Ovary (tissue), 9 donors: ENCODE measurements around the gene CNRIP1. TPM values are rescaled to one million over a fixed set of nuclear protein-coding genes. Genes with fewer than 3 reads are reported as not detected.
A peak's percentile ranks its signal among the peaks of the same experiment; 100 is the strongest.

ENCODE experiments used
- DNase-seq, 5 donors: peaks; one replicate each; pipeline ENCODE4 v3.0.0-alpha.2; 2019 to 2020
- H3K27ac ChIP-seq, 2 donors: fragments of 200-600 bp; one replicate each; pipeline versions ENCODE4 v1.5.1 to v1.8.0; 2019 to 2022
- H3K27me3 ChIP-seq: fragments of 200-600 bp; one replicate; pipeline ENCODE4 v1.8.0; 2022
- H3K36me3 ChIP-seq: fragments of 200-600 bp; sonication (generic); one replicate; pipeline ENCODE4 v1.5.1; 2019
- H3K4me1 ChIP-seq: one replicate; pipeline ENCODE4 v1.8.1; 2013; ENCODE audit warnings: mild to moderate bottlenecking, moderate library complexity; ENCODE audit not compliant: insufficient read depth
- H3K4me3 ChIP-seq: fragments of 200-600 bp; sonication (generic); one replicate; pipeline ENCODE4 v1.5.1; 2017
- H3K9me3 ChIP-seq, 2 donors: fragments of 200-600 bp in 1 of 2; sonication (generic) in 1 of 2; one replicate each; pipeline versions ENCODE4 v1.5.1 to v1.8.1; 2013 to 2019; ENCODE audit warnings: mild to moderate bottlenecking in 1 of 2, moderate library complexity in 1 of 2
- EP300 ChIP-seq: sonication (generic); formaldehyde crosslinking; IDR thresholded peaks from one replicate; pipeline ENCODE4 v1.6.1; 2017; ENCODE audit warnings: antibody characterized with exemption
- POLR2A ChIP-seq: fragments of 450-650 bp; IDR thresholded peaks from one replicate; pipeline ENCODE4 v1.6.1; 2017; ENCODE audit warnings: antibody characterized with exemption, mild to moderate bottlenecking, moderate library complexity
- WGBS, 3 donors: extraction: QIAGEN DNeasy Blood & Tissue Kit in 1 of 3; methylation state at CpG; one replicate each; pipeline versions ENCODE4 v1.1.5 to v1.1.7; 2013 to 2017; 5-methylcytosine and 5-hydroxymethylcytosine counted together
- intact Hi-C, 4 donors: fragments of 100-400 bp; cut with DNase I; formaldehyde crosslinking; loops; one replicate each; pipeline versions ENCODE4 v1.11.0 to v1.15.1; 2022 to 2023
- polyA plus RNA-seq, 2 donors: library from polyadenylated mRNA; stranded (reverse); fragments of 200-250 nt in 1 of 2; fragments of 350-450 nt in 1 of 2; fragmentation: Illumina TruSeq in 1 of 2; extraction: RNeasy Lipid Tissue Mini Kit (QIAGEN cat#74804) in 1 of 2; gene quantifications; one replicate each; pipeline ENCODE4 v1.2.3, GENCODE V29; 2013 to 2014
- total RNA-seq, 7 donors: library from RNA; depleted of rRNA in 2 of 7; stranded (reverse); fragments of >200 nt in 2 of 7; fragmentation: NEBNext Ultra II Directional in 3 of 7; extraction: Animal tissue kit (Norgen Biotek cat#: 25700) in 3 of 7; gene quantifications; one replicate each; pipeline versions ENCODE4 v1.1.0 to v1.2.4, GENCODE V29; 2016 to 2023
- TF ChIP-seq, protein P1 (sequence below), 3 donors: fragments of 450-650 bp in 2 of 3; fragments of 200-600 bp in 1 of 3; IDR thresholded peaks; one replicate each; pipeline versions ENCODE4 v1.5.1 to v1.8.0; 2016 to 2022; ENCODE audit warnings: antibody characterized with exemption in 3 of 3, mild to moderate bottlenecking in 1 of 3
- donor health status: DM: no; HTN: no; CAD: no; lungs with moderate emphysema.
- donor health status: DM: no; HTN: no; CAD: no.
- donor health status: Bipolar disorder and iron deficiency.
- donor health status: DM: yes; HTN: yes; CAD: no.
- donor health status: DM: no; HTN: no; CAD: no.
- donor health status: DM: yes; HTN: yes; CAD: no.

Gene CNRIP1
- total and polyA plus RNA-seq, 9 donors: 29.8 to 95.5 (median 50.2) TPM

DNA sequence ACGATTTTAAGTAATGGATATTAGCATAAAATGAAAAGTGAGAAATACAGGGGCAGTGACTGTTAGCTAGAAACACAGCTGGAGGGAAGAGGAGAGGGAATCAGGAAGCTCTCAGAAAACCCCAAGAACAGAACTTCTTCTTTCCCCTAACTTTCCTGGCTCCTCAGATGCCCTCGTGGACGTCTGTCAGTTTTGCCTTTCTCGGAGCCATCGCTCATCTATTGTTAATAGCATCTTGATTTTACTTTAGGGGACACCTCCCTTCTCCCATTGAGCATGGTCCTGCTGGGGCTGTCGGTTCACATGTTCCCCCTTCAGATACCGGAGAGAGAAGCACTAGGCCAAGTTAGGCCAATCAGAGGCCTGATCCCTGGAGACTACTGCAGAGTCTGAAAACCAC lies 43.0 kb upstream of the CNRIP1 start:
- H3K27ac ChIP-seq: no peak overlapping the region
- intact Hi-C loops: loop anchor here in 3 of 4 donors (5.0 to 10.0 kb wide), 2 partner anchors 72 to 80 kb away; no protein-coding TSS in a partner anchor
- WGBS, 3 donors: 89 to 94% (median 90%) methylated on average over 7 of the region's 7 CpGs

DNA sequence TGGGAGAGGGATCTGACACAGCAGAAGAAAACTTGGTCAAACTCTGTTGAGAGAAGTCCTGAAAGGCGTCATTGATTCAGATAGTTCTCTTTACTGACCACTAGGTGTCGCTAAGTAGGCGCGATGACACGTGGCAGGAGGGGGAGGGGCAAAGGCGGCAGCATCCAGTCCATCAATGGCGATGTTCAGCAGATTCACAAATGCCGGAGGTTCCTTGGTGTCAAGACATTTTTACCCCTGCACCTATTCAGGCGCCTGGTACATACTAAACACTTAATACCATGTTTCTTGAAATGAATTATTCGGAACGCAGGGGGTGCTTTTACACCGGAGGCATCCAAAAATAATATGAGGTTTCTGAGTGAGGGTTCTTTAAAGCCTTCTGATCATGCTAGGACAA lies 42.3 kb upstream of the CNRIP1 start:
- TF ChIP-seq, protein P1, sequence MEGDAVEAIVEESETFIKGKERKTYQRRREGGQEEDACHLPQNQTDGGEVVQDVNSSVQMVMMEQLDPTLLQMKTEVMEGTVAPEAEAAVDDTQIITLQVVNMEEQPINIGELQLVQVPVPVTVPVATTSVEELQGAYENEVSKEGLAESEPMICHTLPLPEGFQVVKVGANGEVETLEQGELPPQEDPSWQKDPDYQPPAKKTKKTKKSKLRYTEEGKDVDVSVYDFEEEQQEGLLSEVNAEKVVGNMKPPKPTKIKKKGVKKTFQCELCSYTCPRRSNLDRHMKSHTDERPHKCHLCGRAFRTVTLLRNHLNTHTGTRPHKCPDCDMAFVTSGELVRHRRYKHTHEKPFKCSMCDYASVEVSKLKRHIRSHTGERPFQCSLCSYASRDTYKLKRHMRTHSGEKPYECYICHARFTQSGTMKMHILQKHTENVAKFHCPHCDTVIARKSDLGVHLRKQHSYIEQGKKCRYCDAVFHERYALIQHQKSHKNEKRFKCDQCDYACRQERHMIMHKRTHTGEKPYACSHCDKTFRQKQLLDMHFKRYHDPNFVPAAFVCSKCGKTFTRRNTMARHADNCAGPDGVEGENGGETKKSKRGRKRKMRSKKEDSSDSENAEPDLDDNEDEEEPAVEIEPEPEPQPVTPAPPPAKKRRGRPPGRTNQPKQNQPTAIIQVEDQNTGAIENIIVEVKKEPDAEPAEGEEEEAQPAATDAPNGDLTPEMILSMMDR (IDR thresholded peaks at IDR 0.05): peak in 2 of 3 donors; percentile 42 to 45
- TF ChIP-seq POLR2A: no peak
- Histone ChIP-seq H3K36me3 (no peaks in the 10 kb centered on the region), H3K27me3 (no peaks in the 10 kb centered on the region), H3K9me3 (no peaks in the 10 kb centered on the region), H3K4me3 (no peak overlapping the region), H3K4me1 (no peaks in the 10 kb centered on the region), H3K27ac (no peak overlapping the region)
- peak; percentile 46 to 79 (median 68) for DNase-seq
- intact Hi-C loops: loop anchor here in 3 of 4 donors (5.0 to 10.0 kb wide), 2 partner anchors 73 to 80 kb away; no protein-coding TSS in a partner anchor
- WGBS, 3 donors: 31 to 48% (median 34%) methylated on average over 12 of the region's 12 CpGs

More for the DNA sequence above, 43.0 kb upstream of the CNRIP1 start:
- Histone ChIP-seq H3K4me3 (no peak overlapping the region), H3K36me3 (no peaks in the 10 kb centered on the region), H3K27me3 (no peaks in the 10 kb centered on the region), H3K4me1 (no peaks in the 10 kb centered on the region), H3K9me3 (no peaks in the 10 kb centered on the region)
- no peak for TF ChIP-seq EP300
- TF ChIP-seq POLR2A: no peak
- TF ChIP-seq, protein P1 (IDR thresholded peaks at IDR 0.05): no peak
- DNase-seq: no peak

DNA sequence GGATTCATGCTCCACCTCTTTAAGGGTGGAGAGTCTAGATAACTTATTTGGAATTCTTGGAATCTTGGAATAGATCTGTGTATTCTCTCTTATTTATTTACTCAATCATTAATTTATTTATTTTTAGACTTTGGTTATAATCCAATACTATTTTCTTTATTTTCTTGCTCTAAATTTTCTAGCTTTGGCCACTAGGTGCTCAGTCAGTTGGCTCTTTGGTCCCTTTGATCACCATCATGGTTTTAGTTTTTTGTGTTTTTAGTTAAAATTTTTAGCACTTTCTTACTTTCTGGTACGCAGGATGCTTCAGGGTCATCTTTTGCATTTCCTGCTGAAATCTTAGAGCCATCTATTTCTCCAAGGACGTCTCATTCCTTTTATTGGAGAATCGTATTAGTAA lies 40.1 kb upstream of the CNRIP1 start:
- WGBS, 3 donors: 84 to 87% (median 85%) methylated on average over 3 of the region's 3 CpGs
- Histone ChIP-seq H3K36me3 (no peaks in the 10 kb centered on the region), H3K27me3 (no peaks in the 10 kb centered on the region), H3K9me3 (no peaks in the 10 kb centered on the region), H3K4me1 (no peaks in the 10 kb centered on the region), H3K27ac (no peak overlapping the region), H3K4me3 (no peak overlapping the region)
- no peak for DNase-seq
- TF ChIP-seq, protein P1 (IDR thresholded peaks at IDR 0.05): no peak
- TF ChIP-seq POLR2A (no peak), EP300 (no peak)
- intact Hi-C loops: loop anchor here in 3 of 4 donors (5.0 to 10.0 kb wide), 2 partner anchors 75 to 82 kb away; no protein-coding TSS in a partner anchor

DNA sequence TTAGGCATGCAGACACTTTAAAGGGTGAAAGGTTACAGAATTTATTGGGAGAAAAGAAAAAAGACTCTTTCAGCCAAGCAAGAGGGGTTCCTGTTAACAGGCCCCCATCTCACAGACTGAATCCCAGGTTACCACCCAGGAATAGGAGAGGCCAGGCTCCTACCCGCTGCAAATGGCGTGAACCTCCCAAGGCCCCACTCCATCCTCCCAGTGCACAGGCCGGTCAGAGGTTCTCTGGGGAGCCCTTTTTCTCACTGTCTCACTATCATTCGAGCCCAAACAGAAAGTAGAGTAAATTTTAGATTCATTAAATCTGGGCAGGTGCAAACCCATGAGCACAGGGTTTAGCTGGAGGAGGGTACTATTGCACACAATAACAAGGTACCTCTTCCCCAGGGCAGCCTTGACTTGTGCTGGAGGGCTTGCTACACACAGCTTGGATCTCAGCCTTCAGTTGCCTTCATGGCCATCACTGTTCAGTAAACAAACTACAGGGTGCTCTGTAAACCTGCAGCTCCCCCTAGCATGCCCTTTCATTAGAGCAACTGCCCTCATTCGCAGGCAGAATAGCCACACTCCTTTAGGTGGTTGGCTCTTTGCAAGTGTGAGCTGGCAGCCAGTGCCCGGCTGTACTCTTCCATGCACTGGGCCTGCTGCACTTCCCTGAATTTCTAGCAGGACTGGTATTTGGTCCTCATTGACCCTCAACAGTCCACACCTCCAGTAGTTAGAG lies 38.0 kb upstream of the CNRIP1 start:
- H3K4me3 ChIP-seq: no peak overlapping the region
- DNase-seq: peak in 1 of 5 donors; percentile 33
- H3K4me1 ChIP-seq: no peaks in the 10 kb centered on the region
- H3K27me3 ChIP-seq: no peaks in the 10 kb centered on the region
- 70 to 80% (median 76%) methylated on average over 6 of the region's 6 CpGs for WGBS, 3 donors
- intact Hi-C loops: no loop called here
- no peaks in the 10 kb centered on the region for H3K9me3 ChIP-seq
- no peaks in the 10 kb centered on the region for H3K36me3 ChIP-seq
- no peak overlapping the region for H3K27ac ChIP-seq
- TF ChIP-seq EP300 (no peak), POLR2A (no peak)
- TF ChIP-seq, protein P1 (IDR thresholded peaks at IDR 0.05): no peak
